ENCODE results near the gene UBALD1.
"Not testable (repeated sequence)": the region's sequence is repeated elsewhere in the genome, so short reads cannot be mapped to it uniquely, and the experiment has no call there.

The UBALD1 gene

DNA sequence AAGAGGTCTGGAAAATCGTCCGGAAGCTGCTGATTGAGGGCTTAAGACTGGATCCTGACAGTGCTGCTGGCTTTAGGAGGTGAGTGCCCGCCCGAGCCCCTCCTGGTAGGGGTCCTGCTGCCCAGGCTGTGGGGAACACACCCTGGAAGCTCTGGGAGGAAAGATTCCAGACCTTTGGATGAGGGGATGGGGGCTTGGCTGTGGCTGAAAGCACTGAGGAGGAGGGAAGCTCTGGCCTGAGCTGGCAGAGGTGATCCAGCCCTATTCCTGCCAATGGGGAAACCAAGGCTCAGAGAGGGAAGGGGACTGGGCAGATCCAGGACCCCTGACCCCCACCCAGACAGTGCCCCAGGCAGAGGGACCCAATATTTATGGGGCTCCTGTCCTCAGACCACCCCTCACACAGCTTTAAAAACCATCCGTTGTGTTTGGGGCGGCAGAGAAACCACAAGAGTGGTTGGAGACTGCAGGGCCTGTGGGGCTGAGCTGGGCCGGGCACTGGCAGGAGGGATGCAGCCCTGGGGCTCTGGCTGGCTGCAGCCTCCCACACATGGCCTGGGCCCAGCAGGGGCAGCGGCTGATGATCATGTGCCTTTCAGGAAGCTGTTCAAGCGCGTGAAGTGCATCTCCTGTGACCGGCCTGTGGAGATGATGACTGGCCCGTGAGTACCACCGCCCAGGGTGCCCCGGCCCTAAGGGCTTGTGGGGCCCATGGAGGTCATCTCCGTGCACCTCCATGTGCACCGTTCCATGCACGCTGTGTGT, 22.8 kb downstream of the UBALD1 start:
- DNase-seq: no peak

DNA sequence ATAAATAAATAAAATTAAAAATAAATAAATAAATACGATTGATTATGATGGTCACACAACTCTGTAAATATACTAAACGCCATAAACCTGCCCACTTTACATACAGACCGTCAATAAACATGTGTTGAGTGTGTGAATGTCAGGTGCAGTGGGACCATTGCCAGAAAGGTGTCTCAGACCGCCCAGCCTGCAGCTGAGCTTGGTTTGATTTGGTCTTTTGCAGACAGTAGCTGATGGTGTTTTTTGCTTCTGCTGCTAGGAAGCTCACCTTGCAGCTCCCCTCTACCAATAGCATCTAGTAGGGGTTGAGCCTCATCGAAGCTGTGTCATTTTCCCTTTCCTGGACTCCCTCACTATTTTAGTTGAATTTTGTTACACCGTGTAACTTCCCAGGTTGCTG, 23.5 kb downstream of the UBALD1 start:
- no peak for DNase-seq

DNA sequence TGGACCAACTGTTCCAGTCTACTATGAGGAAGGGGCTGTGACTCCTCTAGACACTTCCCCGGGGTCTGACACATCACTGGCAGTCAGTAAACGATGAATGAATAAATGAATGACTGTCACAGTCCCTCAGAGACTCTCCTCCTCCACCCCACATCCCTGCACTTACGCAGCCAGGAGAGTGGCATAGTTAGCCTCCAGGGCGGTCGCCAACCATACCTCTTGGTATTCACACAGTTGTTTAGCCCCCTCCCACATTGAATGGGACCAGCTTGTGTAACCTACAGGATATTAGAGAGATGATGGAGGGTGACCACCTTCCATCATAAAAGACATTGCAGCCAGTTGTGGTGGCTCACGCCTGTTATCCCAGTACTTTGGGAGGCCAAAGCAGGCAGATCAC, 25.7 kb downstream of the UBALD1 start:
- DNase-seq: no peak

- no peak for DNase-seq
Observed at GRCh38 chr16:4588386-4588785, 26.3 kb downstream of the UBALD1 start.

GRCh38 chr16:4586291-4586690, 28.4 kb downstream of the UBALD1 start:
- no peak for DNase-seq

- DNase-seq: no peak
Observed at GRCh38 chr16:4583906-4584305, 30.8 kb downstream of the UBALD1 start.

DNA sequence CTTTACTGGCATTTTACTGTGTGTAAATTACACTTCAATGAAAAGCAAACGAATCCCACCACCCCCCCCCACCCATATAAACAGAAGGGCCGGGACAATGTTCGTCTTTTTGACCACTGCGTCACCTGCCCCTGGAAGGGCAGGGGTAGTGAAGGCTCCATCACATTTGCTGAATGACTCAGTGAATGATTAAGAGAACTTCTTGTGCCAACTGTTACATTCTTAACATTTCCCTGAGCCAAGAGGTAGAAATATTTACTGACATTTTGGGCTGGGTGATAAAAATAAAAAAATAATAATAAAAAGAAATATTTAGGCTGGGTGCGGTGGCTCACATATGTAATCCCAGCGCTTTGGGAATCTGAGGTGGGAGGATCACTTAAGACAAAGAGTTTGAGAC, 34.4 kb downstream of the UBALD1 start:
- DNase-seq: no peak

DNA sequence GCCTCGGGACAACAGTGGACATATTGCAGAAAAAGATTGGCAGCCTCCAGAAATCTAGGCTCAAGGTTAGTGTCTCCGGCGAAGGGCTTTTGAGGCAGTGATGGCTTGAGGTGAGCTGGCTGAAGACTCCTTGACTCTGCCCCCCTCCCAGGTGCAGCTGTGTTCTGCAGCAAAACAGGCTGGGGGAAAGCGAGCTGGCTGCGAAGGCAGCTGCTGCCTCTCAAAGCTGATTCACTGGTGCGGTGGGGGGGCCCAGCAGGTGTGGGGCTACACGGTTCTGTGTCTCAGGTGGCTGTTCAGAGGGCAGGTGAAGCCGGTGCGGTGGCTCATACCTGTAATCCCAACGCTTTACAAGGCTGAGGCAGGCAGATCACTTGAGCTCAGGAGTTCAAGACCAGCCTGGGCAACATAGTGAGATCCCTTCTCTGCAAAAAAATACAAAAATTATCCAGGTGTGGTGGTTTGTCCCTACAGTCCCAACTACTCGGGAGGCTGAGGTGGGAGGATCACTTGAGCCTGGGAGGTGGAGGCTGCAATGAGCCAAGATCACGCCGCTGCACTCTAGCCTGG, 35.6 kb downstream of the UBALD1 start:
- DNase-seq: no peak

- DNase-seq: no peak
Observed at GRCh38 chr16:4576008-4576407, 38.7 kb downstream of the UBALD1 start.

GRCh38 chr16:4574919-4575705, 39.6 kb downstream of the UBALD1 start:
- DNase-seq: no peak

- DNase-seq: not testable (repeated sequence)
Observed at GRCh38 chr16:4573926-4574325, 40.8 kb downstream of the UBALD1 start.

DNA sequence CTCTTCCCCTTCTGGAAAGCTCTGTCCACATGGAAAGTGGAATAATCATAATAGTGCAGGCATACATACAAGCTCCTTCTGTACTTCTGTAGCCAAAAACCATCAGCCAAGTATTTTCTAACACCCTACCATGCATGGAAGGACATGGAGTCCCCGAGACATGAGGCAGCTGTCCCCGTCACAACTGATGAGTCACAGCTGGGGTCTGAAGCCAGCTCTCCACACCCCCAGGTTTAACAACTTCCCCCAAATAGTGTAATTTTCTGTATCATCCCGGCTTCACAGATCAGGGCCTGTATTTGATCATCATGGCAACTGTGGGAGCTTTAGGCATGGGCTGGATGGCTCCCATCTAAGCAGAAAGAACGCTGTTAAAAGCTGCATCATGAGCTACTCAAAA, 42.0 kb downstream of the UBALD1 start:
- no peak for DNase-seq

DNA sequence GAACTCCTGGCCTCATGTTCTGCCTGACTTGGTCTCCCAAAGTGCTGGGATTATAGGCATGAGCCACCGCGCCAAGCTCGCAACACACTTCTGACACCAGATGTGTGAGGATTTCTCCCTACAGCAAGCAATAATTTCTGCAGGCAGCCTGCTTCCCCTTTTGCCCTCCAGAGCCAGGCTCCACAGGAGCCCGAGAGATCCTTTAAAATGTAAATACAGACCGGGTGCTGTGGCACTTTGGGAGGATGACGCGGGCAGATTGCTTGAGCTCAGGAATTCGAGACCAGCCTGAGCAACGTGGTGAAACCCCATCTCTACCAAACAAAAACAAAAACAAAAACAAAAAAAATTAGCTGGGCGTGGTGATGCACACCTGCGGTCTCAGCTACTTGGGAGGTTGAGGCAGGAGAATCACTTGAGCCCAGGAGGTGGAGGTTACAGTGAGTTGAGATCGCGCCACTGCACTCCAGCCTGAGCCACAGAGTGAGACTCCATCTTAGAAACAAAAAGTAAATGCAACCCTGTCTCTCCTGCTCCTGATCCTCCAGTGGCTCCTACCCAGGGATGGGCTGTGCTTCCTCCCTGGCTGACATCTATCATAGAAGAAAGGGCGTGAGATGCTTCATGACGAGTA, 43.9 kb downstream of the UBALD1 start:
- no peak for DNase-seq

GRCh38 chr16:4570086-4570485, 44.6 kb downstream of the UBALD1 start:
- no peak for DNase-seq

DNA sequence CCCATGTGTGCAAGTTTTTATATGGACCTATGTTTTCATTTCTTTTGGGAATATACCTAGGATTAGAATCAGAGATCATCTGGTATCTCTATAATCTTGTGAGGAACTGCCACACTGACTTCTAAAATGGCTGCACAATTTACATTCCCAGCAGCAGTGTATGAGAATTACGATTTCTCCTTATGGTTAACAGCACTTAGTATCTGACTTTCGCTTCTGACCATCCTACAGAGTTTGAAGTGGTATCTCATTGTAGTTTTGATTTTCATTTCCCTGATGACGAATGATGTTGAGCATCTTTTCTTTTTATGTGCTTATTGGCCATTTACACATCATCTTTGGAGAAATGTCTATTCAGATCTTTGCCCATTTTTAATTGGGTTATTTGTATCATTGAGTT, 48.5 kb downstream of the UBALD1 start:
- no peak for DNase-seq

GRCh38 chr16:4564661-4565267, 49.9 kb downstream of the UBALD1 start:
- no peak for DNase-seq

DNA sequence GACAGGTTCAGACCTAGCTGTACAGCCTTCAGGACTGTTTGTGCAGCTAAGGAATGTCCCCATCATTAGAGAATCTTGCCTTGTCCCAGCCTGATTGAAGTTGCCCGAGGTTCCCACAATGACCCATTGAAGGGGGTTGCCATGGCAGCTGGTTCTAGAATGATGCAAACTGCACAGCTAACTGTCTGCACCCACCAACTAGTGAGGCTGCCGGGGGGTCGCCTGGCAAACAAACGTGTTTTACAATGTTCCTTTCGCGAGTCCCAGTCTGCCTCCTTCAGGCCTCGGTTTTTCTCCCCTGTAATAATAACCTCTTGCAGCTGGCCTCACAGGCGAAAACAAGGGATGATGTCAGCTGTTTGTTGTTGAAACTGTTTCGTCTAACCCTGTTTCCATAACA, 53.1 kb downstream of the UBALD1 start:
- no peak for DNase-seq
